Kidney glomerular epithelial cell (primary cell): ENCODE results near the gene TRIM46.
A peak's percentile ranks its signal among the peaks of the same experiment; 100 is the strongest.
"Not testable (repeated sequence)": the region's sequence is repeated elsewhere in the genome, so short reads cannot be mapped to it uniquely, and the experiment has no call there.

Source experiments
- DNase-seq: peaks from one replicate; lab custom pipeline; 2025; lab: John Stamatoyannopoulos, UW

TRIM46 gene

GRCh38 chr1:155205969-155206593 is 32.4 kb downstream of the TRIM46 start:
- no peak for DNase-seq

- DNase-seq: peak; percentile 60
Observed at GRCh38 chr1:155206891-155207805, 33.5 kb downstream of the TRIM46 start.

GRCh38 chr1:155207806-155208540 is 34.3 kb downstream of the TRIM46 start, which contains the start of gene THBS3:
TSS of gene THBS3 (minus strand) at chr1:155207897. CDS start at chr1:155207876, 21 bp downstream.
- peak; percentile 13 for DNase-seq

GRCh38 chr1:155208541-155209311 is 35.1 kb downstream of the TRIM46 start, which contains the start of gene MTX1:
TSS of gene MTX1 (plus strand) at chr1:155208695. CDS start at chr1:155208805, 110 bp downstream.
- DNase-seq: peak; percentile 59

GRCh38 chr1:155209312-155209721 is 35.7 kb downstream of the TRIM46 start:
- DNase-seq: no peak

- no peak for DNase-seq
Observed at GRCh38 chr1:155210314-155211104, 36.9 kb downstream of the TRIM46 start.

- DNase-seq: not testable (repeated sequence)
Observed at GRCh38 chr1:155211381-155212050, 37.9 kb downstream of the TRIM46 start.

GRCh38 chr1:155212051-155212440 is 38.4 kb downstream of the TRIM46 start:
- DNase-seq: not testable (repeated sequence)

- not testable (repeated sequence) for DNase-seq
Observed at GRCh38 chr1:155214702-155215101, 41.1 kb downstream of the TRIM46 start.

- DNase-seq: peak; percentile 18
Observed at GRCh38 chr1:155218854-155219591, 45.4 kb downstream of the TRIM46 start.

- no peak for DNase-seq
Observed at GRCh38 chr1:155219592-155220031, 46.0 kb downstream of the TRIM46 start.

GRCh38 chr1:155220211-155220965 is 46.7 kb downstream of the TRIM46 start:
- not testable (repeated sequence) for DNase-seq

- DNase-seq: no peak
Observed at GRCh38 chr1:155223047-155223446, 49.4 kb downstream of the TRIM46 start.

- not testable (repeated sequence) for DNase-seq
Observed at GRCh38 chr1:155225404-155225759, 51.7 kb downstream of the TRIM46 start.

GRCh38 chr1:155226188-155226909 is 52.7 kb downstream of the TRIM46 start:
- DNase-seq: peak; percentile 84

- no peak for DNase-seq
Observed at GRCh38 chr1:155226910-155227260, 53.2 kb downstream of the TRIM46 start.

GRCh38 chr1:155227261-155228095 is 53.8 kb downstream of the TRIM46 start:
- DNase-seq: peak; percentile 98
